CD4-positive, alpha-beta T cell treated with Interleukin-1 beta for 1 hour (primary cell): ENCODE results near the gene HIP1.

Source experiments
- DNase-seq, 2 donors: peaks; one replicate each; pipeline ENCODE4 v3.0.0-alpha.2; 2020 to 2022

HIP1 gene

DNA sequence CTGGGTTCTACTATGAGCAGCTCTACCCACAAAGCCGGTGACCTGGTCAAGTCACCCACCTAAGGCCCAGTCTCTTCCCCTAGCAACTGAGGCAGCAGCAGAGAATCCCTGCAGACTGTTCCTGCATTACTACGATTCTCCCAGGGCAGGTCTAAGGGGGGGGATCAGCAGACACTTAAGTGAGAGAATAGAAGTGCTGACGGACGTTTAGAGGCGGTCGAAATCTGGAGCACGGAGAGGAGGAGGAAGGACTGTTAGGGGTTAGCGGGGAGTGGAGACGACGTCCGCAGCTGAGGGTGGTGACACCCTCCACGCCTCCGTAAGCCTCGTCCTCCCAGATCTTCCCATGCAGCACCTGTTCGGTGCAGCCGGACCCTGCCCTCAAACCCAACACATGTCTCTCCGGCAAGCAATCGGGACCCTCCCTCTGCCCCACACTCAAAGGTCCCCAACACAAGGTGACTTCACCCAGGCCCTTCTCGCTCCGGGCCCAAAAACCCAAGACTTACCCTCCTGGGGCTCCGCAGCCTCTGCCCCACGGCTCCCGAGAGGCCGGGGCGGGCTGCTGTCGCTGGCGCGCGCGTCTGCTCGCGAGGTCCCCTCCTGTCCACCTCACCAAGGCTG is 253.3 kb downstream of the HIP1 start:
- peak in 1 of 2 donors; percentile 1 for DNase-seq
